Heart left ventricle (tissue), 16 donors: ENCODE data around the gene ANKRD17. TPM values are rescaled to one million over a fixed set of nuclear protein-coding genes. Genes with fewer than 3 reads are reported as not detected.
"Not testable (repeated sequence)": the region's sequence is repeated elsewhere in the genome, so short reads cannot be mapped to it uniquely, and the experiment has no call there.

Source experiments
- ATAC-seq, 4 donors: fragments of 200-7000 bp; cut with Tn5 transposase; one replicate each; pipeline ENCODE4 v1.9.1; 2020 to 2022; ENCODE audit warnings: moderate library complexity in 4 of 4, mild to moderate bottlenecking in 3 of 4, moderate number of reproducible peaks in 1 of 4
- DNase-seq, 5 donors: peaks; one replicate each; pipeline ENCODE4 v3.0.0-alpha.2; 2020
- H3K27ac ChIP-seq, 12 donors: fragments of 200-600 bp; sonication (generic) in 4 of 12; one replicate each; pipeline versions ENCODE4 v1.5.0 to v1.8.0; 2016 to 2022; ENCODE audit warnings: mild to moderate bottlenecking in 2 of 12
- H3K27me3 ChIP-seq, 9 donors: fragments of 200-600 bp; sonication (generic) in 2 of 9; one replicate each; pipeline versions ENCODE4 v1.5.1 to v1.8.0; 2016 to 2022; ENCODE audit warnings: mild to moderate bottlenecking in 3 of 9
- H3K36me3 ChIP-seq, 9 donors: fragments of 200-600 bp; sonication (generic) in 2 of 9; one replicate each; pipeline versions ENCODE4 v1.5.0 to v1.8.0; 2018 to 2022; ENCODE audit warnings: mild to moderate bottlenecking in 2 of 9
- H3K4me1 ChIP-seq, 12 donors: fragments of 200-600 bp; sonication (generic) in 4 of 12; one replicate each; pipeline versions ENCODE4 v1.5.0 to v1.8.0; 2016 to 2022; ENCODE audit warnings: mild to moderate bottlenecking in 3 of 12
- H3K4me3 ChIP-seq, 12 donors: fragments of 200-600 bp; sonication (generic) in 4 of 12; one replicate each; pipeline versions ENCODE4 v1.5.0 to v1.8.0; 2017 to 2022; ENCODE audit warnings: mild to moderate bottlenecking in 9 of 12, moderate library complexity in 4 of 12
- H3K9me3 ChIP-seq, 12 donors: fragments of 200-600 bp; sonication (generic) in 4 of 12; one replicate each; pipeline versions ENCODE4 v1.5.0 to v1.8.0; 2016 to 2022; ENCODE audit warnings: mild to moderate bottlenecking in 1 of 12
- CTCF ChIP-seq, 12 donors: fragments of 200-600 bp; sonication (generic) in 4 of 12; IDR thresholded peaks; one replicate each; pipeline versions ENCODE4 v1.5.0 to v1.8.0; 2018 to 2022; ENCODE audit warnings: antibody characterized with exemption in 12 of 12, mild to moderate bottlenecking in 5 of 12
- POLR2A ChIP-seq, 2 donors: fragments of 450-650 bp; IDR thresholded peaks; one replicate each; pipeline ENCODE4 v1.6.1; 2017; ENCODE audit warnings: antibody characterized with exemption in 2 of 2, mild to moderate bottlenecking in 2 of 2, moderate library complexity in 2 of 2
- WGBS, 4 donors: extraction: QIAGEN DNeasy Blood & Tissue Kit in 2 of 4; methylation state at CpG; one replicate each; pipeline versions ENCODE4 v1.1.5 to v1.1.7; 2013 to 2018; 5-methylcytosine and 5-hydroxymethylcytosine counted together
- intact Hi-C, 10 donors: fragments of 100-400 bp; cut with DNase I; formaldehyde crosslinking; loops; one replicate each; pipeline versions ENCODE4 v1.11.1 to v1.14.2; 2022
- polyA plus RNA-seq, 2 donors: library from polyadenylated mRNA; stranded (reverse); fragments of 200-250 nt; gene quantifications; one replicate each; pipeline ENCODE4 v1.2.3, GENCODE V29; 2013
- total RNA-seq, 9 donors: library from RNA; depleted of rRNA in 2 of 9; stranded (reverse); fragments of >200 nt in 2 of 9; fragmentation: NEBNext Ultra II Directional in 3 of 9; extraction: Animal tissue kit (Norgen Biotek cat#: 25700) in 3 of 9; gene quantifications; one replicate each; pipeline versions ENCODE4 v1.1.0 to v1.2.4, GENCODE V29; 2016 to 2023
- donor health status: ischemic (EF 13 %, LVEDD 7.1; RV severe dilation, severe dysfunction).
- donor health status: healthy with polysubstance abuse.
- donor health status: DM: no; HTN: yes; CAD: no.
- donor health status: DM: no; HTN: no; CAD: no.
- donor health status: ischemic (EF 25% LVEDD 6.9; RV normal size, moderate dysfunction).
- donor health status: ischemic (EF 25% LVEDD 5.7; RV mildly dilated, moderate dysfunction).
- donor health status: healthy.
- donor health status: DM: yes; HTN: yes; CAD: no.
- donor health status: ischemic (EF 35%, LVEDD 5.7; RV mildly dilated, moderate dysfunction).
- donor health status: nonischemic (EF 11% LVEDD 7.7; RV severe dilation, severe dysfunction).
- donor health status: DM: yes; HTN: yes; CAD: no.
- donor health status: PGD.
- donor health status: ischemic (EF 29% LVEDD 5.4; RV normal size, mild dysfunction).
- donor health status: nonischemic (EF 23%, LVEDD 6.1; RV moderate dilation, normal function).

Gene ANKRD17
- total and polyA plus RNA-seq, 11 donors: 13.0 to 67.1 (median 55.3) TPM

GRCh38 chr4:73258436-73258685, 237 bp downstream of the ANKRD17 start:
- H3K9me3 ChIP-seq: no peaks in the 10 kb centered on the region
- ATAC-seq: peak in 1 of 4 donors; percentile 49
- peaks cover 3 to 63% (median 52%) of the 10 kb centered on the region in 12 donors for H3K4me1 ChIP-seq
- peak overlapping the region; percentile 68 to 94 (median 84) for H3K4me3 ChIP-seq
- whole genome bisulfite sequencing, 4 donors: 0 to 1% (median 1%) methylated on average over 24 to 30 of the region's 30 CpGs
- no peak for DNase-seq
- H3K27ac ChIP-seq: peak overlapping the region; percentile 86 to 99 (median 98)
- peaks cover 0 to 14% (median 2%) of the 10 kb centered on the region in 9 donors for H3K36me3 ChIP-seq
- peak in 7 of 12 donors; percentile 26 to 55 (median 32) for TF ChIP-seq CTCF (IDR thresholded peaks at IDR 0.05)
- TF ChIP-seq POLR2A (IDR thresholded peaks at IDR 0.05): no peak
- intact Hi-C loops: loop anchor here in 9 of 10 donors (1.0 to 10.0 kb wide), 11 partner anchors 36 to 191 kb away; partner anchors contain the start of gene COX18 (in 7 of the 9)
- no peaks in the 10 kb centered on the region for H3K27me3 ChIP-seq

GRCh38 chr4:73257651-73258435, 755 bp downstream of the ANKRD17 start:
- 0 to 1% (median 1%) methylated on average over 34 of the region's 34 CpGs for WGBS, 4 donors
- peak in 2 of 5 donors; percentile 33 to 38 for DNase-seq

GRCh38 chr4:73257234-73257633, 1.4 kb downstream of the ANKRD17 start:
- intact Hi-C loops: loop anchor here in 9 of 10 donors (5.0 to 10.0 kb wide), 8 partner anchors 35 to 190 kb away; partner anchors contain the start of gene COX18 (in 1 of the 9)
- Histone ChIP-seq H3K27me3 (no peaks in the 10 kb centered on the region), H3K36me3 (peaks cover 0 to 18% (median 11%) of the 10 kb centered on the region in 9 donors), H3K9me3 (no peaks in the 10 kb centered on the region), H3K4me1 (peaks cover 3 to 75% (median 57%) of the 10 kb centered on the region in 12 donors), H3K27ac (peak overlapping the region; percentile 86 to 99 (median 98)), H3K4me3 (peak overlapping the region; percentile 68 to 94 (median 84))
- peak; percentile 72 to 82 (median 77) for DNase-seq
- TF ChIP-seq POLR2A (IDR thresholded peaks at IDR 0.05) (no peak), CTCF (IDR thresholded peaks at IDR 0.05) (peak; percentile 52 to 79 (median 72))
- 0 to 1% (median 1%) methylated on average over 6 of the region's 6 CpGs for WGBS, 4 donors
- ATAC-seq: peak; percentile 51 to 64 (median 56)

More at GRCh38 chr4:73257651-73258435, 755 bp downstream of the ANKRD17 start:
- intact Hi-C loops: loop anchor here in 9 of 10 donors (1.0 to 10.0 kb wide), 11 partner anchors 35 to 191 kb away; partner anchors contain the start of gene COX18 (in 7 of the 9)
- H3K27me3 ChIP-seq: no peaks in the 10 kb centered on the region
- no peaks in the 10 kb centered on the region for H3K9me3 ChIP-seq
- H3K27ac ChIP-seq: peak overlapping the region; percentile 86 to 99 (median 98)
- ATAC-seq: peak in 2 of 4 donors; percentile 4 to 19
- peak overlapping the region; percentile 68 to 94 (median 84) for H3K4me3 ChIP-seq
- H3K4me1 ChIP-seq: peaks cover 3 to 68% (median 57%) of the 10 kb centered on the region in 12 donors
- peaks cover 0 to 12% (median 7%) of the 10 kb centered on the region in 9 donors for H3K36me3 ChIP-seq
- no peak for TF ChIP-seq CTCF (IDR thresholded peaks at IDR 0.05)
- no peak for TF ChIP-seq POLR2A (IDR thresholded peaks at IDR 0.05)

GRCh38 chr4:73255847-73256246, 2.8 kb downstream of the ANKRD17 start:
- not testable (repeated sequence) for H3K9me3 ChIP-seq, H3K27ac ChIP-seq, ATAC-seq, DNase-seq, H3K27me3 ChIP-seq
- Histone ChIP-seq H3K4me3 (peak overlapping the region in 5 of 12 donors; percentile 68 to 92 (median 76)), H3K36me3 (peaks cover 0 to 22% (median 14%) of the 10 kb centered on the region in 9 donors), H3K4me1 (peaks cover 3 to 73% (median 56%) of the 10 kb centered on the region in 12 donors)
- WGBS, 4 donors: 85 to 90% (median 89%) methylated on average over 8 of the region's 8 CpGs
- intact Hi-C loops: loop anchor here in 9 of 10 donors (5.0 to 10.0 kb wide), 8 partner anchors 34 to 189 kb away; partner anchors contain the start of gene COX18 (in 1 of the 9)
